Ishikawa (cell line): ENCODE data around the gene HOXA4.

ENCODE experiments used
- CEBPB ChIP-seq: IDR thresholded peaks from 2 replicates; pipeline ENCODE4 v1.6.1; 2012
- CREB1 ChIP-seq: IDR thresholded peaks from 2 replicates; pipeline ENCODE4 v1.6.1; 2012; ENCODE audit warnings: low read depth
- EGR1 ChIP-seq: IDR thresholded peaks from 2 replicates; pipeline ENCODE4 v1.6.1; 2012
- EP300 ChIP-seq: IDR thresholded peaks from 2 replicates; pipeline ENCODE4 v1.6.1; 2012; ENCODE audit warnings: borderline replicate concordance
- FOXM1 ChIP-seq: IDR thresholded peaks from 2 replicates; pipeline ENCODE4 v1.6.1; 2012; ENCODE audit warnings: low read depth, borderline replicate concordance
- MAX ChIP-seq: IDR thresholded peaks from 2 replicates; pipeline ENCODE4 v1.6.1; 2012
- NFIC ChIP-seq: IDR thresholded peaks from 2 replicates; pipeline ENCODE4 v1.6.1; 2012
- RAD21 ChIP-seq: IDR thresholded peaks from 2 replicates; pipeline ENCODE4 v1.6.1; 2012; ENCODE audit warnings: low read depth
- REST ChIP-seq: IDR thresholded peaks from 2 replicates; pipeline ENCODE4 v1.6.1; 2012; ENCODE audit warnings: low read depth, mild to moderate bottlenecking
- TEAD4 ChIP-seq: IDR thresholded peaks from 2 replicates; pipeline ENCODE4 v1.6.1; 2012
- USF1 ChIP-seq: IDR thresholded peaks from 2 replicates; pipeline ENCODE4 v1.6.1; 2012
- ZBTB7A ChIP-seq: IDR thresholded peaks from 2 replicates; pipeline ENCODE4 v1.6.1; 2012; ENCODE audit warnings: low read depth

GRCh38 chr7:27177795-27178320, 47.3 kb upstream of the HOXA4 start:
- TF ChIP-seq EGR1, result no peak
- no peak for TF ChIP-seq EP300
- TF ChIP-seq MAX, result no peak
- TF ChIP-seq NFIC, result no peak
- TF ChIP-seq CREB1, result no peak
- TF ChIP-seq ZBTB7A, result no peak
- no peak for TF ChIP-seq FOXM1
- TF ChIP-seq REST, result no peak
- TF ChIP-seq RAD21, result no peak
- TF ChIP-seq CEBPB, result no peak
- TF ChIP-seq USF1, result no peak
- TF ChIP-seq TEAD4, result no peak
